ENCODE results near the gene A1BG.

A1BG gene

DNA sequence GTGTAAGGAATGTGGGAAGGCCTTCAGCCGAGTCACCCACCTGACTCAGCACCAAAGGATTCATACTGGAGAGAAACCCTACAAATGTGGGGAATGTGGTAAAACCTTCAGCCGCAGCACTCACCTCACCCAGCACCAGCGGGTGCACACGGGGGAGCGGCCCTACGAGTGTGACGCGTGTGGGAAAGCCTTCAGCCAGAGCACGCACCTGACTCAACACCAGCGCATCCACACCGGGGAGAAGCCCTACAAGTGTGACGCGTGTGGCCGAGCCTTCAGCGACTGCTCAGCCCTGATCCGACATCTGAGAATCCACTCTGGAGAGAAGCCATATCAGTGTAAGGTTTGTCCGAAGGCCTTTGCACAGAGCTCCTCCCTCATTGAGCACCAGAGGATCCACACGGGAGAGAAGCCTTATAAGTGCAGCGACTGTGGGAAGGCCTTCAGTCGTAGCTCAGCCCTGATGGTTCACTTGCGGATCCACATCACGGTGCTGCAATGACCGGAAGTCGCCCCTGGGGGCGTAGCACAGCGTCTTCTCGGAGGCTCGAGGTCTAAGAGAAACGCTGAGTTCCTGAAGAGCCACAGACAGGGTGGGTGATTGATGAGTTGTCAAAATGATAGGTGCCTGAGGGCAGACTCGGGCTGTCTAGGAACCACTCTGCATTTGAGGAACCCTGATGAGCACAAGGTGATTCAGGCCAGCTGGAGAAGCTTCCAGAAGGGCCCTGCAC, 14.3 kb downstream of the A1BG start:
- TF ChIP-seq, protein P1, sequence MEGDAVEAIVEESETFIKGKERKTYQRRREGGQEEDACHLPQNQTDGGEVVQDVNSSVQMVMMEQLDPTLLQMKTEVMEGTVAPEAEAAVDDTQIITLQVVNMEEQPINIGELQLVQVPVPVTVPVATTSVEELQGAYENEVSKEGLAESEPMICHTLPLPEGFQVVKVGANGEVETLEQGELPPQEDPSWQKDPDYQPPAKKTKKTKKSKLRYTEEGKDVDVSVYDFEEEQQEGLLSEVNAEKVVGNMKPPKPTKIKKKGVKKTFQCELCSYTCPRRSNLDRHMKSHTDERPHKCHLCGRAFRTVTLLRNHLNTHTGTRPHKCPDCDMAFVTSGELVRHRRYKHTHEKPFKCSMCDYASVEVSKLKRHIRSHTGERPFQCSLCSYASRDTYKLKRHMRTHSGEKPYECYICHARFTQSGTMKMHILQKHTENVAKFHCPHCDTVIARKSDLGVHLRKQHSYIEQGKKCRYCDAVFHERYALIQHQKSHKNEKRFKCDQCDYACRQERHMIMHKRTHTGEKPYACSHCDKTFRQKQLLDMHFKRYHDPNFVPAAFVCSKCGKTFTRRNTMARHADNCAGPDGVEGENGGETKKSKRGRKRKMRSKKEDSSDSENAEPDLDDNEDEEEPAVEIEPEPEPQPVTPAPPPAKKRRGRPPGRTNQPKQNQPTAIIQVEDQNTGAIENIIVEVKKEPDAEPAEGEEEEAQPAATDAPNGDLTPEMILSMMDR (IDR thresholded peaks at IDR 0.05; ENCODE audit: insufficient read depth, low read depth, low read length, missing control alignments), result no peak
- no peak for DNase-seq (ENCODE audit: low read depth)
- no peak overlapping the region for H3K4me3 ChIP-seq (ENCODE audit: low read depth, low read length)

DNA sequence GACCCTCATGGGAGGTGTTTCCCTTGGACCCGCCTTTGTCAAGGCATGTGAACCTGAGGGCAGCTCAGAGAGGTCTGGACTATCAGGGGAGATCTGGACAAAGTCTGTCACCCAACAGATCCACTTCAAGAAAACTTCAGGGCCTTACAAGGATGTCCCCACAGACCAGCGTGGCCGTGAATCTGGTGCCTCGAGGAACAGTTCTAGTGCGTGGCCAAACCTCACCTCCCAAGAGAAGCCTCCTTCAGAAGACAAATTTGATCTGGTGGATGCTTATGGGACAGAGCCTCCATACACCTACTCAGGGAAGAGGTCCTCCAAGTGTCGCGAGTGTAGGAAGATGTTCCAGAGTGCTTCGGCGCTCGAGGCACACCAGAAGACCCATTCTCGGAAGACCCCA, 15.0 kb downstream of the A1BG start:
- TF ChIP-seq, protein P1 (IDR thresholded peaks at IDR 0.05; ENCODE audit: insufficient read depth, low read depth, low read length, missing control alignments), result no peak
- H3K4me3 ChIP-seq (ENCODE audit: low read depth, low read length), result no peak overlapping the region
- no peak for DNase-seq (ENCODE audit: low read depth)

DNA sequence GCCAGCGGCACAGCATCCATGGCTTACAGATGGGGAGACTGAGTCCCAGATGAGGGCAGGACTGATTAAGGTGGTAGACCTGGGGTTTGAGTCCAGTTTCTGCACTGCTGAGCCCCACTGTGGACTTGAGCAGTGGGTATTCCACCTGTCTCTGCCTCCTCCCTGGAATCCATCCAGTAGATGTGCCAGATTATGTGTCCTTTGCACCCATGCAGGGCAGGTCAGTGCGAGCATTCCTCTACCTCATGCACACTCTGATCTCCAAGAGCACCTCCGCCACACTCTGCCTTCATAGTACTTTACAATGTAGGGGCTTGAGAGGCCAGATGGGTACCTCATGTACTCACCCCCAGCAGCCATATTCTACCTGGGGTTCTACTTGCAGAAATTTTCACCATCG, 16.5 kb downstream of the A1BG start:
- DNase-seq (ENCODE audit: low read depth), result no peak
- TF ChIP-seq, protein P1 (IDR thresholded peaks at IDR 0.05; ENCODE audit: insufficient read depth, low read depth, low read length, missing control alignments), result no peak
- no peak overlapping the region for H3K4me3 ChIP-seq (ENCODE audit: low read depth, low read length)

DNA sequence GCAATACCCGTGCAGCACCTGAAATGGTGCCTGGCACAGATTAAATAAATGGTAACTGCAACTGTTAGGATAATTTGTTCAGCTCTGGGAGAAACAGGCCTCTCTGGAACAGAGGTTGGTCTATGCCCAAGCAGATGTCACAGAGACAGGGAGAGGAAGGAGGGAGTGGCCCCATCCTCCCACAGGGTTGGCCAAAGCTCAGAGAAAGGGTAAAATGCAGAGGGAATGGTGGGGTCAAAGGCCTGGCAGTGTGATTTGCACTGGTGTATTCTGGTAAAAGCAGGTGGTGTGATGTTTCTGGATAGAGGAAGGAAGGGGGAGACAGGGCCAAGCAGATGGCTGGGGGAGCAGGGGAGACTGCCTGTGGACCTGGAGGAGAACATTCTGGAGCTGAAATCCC, 17.1 kb downstream of the A1BG start:
- no peak for DNase-seq (ENCODE audit: low read depth)
- TF ChIP-seq, protein P1 (IDR thresholded peaks at IDR 0.05; ENCODE audit: insufficient read depth, low read depth, low read length, missing control alignments), result no peak
- H3K4me3 ChIP-seq (ENCODE audit: low read depth, low read length), result no peak overlapping the region

DNA sequence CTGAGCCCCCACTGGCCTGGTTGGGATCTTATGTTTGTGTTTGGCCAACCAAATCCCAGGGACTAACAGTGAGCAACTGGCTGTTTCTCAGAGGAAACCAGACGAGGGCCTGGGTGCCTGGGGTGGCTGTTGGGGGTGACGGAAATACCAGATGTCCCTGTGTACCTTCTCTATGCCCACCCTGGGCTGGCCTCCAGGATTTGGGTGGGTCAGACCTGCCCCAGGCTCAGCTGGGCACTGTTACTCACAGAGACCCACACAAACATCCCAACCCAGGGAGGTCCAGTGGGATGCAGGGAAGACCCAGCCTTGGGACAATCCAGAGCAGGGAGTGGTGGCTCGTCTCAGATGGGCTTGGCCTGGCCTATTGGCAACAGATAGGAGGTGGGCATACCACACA, 17.7 kb downstream of the A1BG start:
- no peak for DNase-seq (ENCODE audit: low read depth)
- no peak overlapping the region for H3K4me3 ChIP-seq (ENCODE audit: low read depth, low read length)
- TF ChIP-seq, protein P1 (IDR thresholded peaks at IDR 0.05; ENCODE audit: insufficient read depth, low read depth, low read length, missing control alignments), result no peak

DNA sequence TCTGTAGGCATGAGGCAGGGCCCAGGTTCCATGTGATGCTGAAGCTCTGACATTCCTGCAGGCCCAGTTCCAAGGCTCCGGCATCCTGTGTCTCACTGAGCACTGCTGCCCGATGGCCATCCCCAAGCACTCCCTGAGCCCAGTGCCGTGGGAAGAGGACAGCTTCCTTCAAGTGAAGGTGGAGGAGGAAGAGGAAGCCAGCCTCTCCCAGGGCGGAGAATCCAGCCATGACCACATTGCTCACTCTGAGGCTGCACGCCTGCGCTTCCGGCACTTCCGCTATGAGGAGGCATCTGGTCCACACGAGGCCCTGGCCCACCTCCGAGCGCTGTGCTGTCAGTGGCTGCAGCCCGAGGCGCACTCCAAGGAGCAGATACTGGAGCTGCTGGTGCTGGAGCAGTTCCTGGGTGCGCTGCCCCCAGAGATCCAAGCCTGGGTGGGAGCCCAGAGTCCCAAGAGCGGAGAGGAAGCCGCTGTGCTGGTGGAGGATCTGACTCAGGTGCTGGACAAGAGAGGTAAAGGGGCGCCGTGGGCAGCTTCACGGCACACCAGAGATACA, 18.5 kb downstream of the A1BG start:
- TF ChIP-seq, protein P1 (IDR thresholded peaks at IDR 0.05; ENCODE audit: insufficient read depth, low read depth, low read length, missing control alignments), result no peak
- H3K4me3 ChIP-seq (ENCODE audit: low read depth, low read length), result no peak overlapping the region
- no peak for DNase-seq (ENCODE audit: low read depth)

DNA sequence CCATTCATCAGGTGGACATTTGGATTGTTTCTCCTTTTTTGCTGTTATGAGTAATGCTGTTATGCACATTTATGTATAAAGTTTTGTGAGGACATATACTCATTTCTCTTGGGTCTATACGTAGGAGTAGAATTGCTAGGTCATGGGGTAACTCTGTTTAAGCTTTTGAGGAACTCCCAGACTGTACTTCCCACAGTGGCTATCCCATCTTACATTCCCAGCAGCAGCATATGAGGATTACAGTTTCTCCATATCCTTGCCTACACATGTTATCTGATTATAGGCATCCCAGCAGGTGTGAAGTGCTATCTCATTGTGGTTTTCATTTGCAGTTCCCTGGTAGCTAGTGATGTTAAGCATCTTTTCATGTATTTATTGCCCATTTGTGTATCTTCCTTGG, 20.6 kb downstream of the A1BG start:
- no peak overlapping the region for H3K4me3 ChIP-seq (ENCODE audit: low read depth, low read length)
- DNase-seq (ENCODE audit: low read depth), result no peak
- TF ChIP-seq, protein P1 (IDR thresholded peaks at IDR 0.05; ENCODE audit: insufficient read depth, low read depth, low read length, missing control alignments), result no peak
